Liver (tissue), 9 donors: Measurements from ENCODE around the gene ERGIC1. TPM values are rescaled to one million over a fixed set of nuclear protein-coding genes. Genes with fewer than 3 reads are reported as not detected.

Experiments
- DNase-seq: peaks from one replicate; pipeline ENCODE4 v3.0.0-alpha.2; 2017; ENCODE audit warnings: low spot score
- H3K27ac ChIP-seq, 2 donors: one replicate each; pipeline ENCODE4 v1.7.0; 2013; ENCODE audit warnings: inconsistent platforms in 2 of 2, low read length in 2 of 2, control low read depth in 1 of 2, low read depth in 1 of 2, mild to moderate bottlenecking in 1 of 2
- H3K27me3 ChIP-seq, 4 donors: one replicate each; pipeline versions ENCODE4 v1.6.1 to v1.7.0; 2013; ENCODE audit warnings: low read length in 3 of 4, inconsistent platforms in 1 of 4, mild to moderate bottlenecking in 1 of 4, moderate library complexity in 1 of 4; ENCODE audit not compliant: control insufficient read depth in 4 of 4, insufficient read depth in 4 of 4
- H3K36me3 ChIP-seq, 4 donors: one replicate each; pipeline versions ENCODE4 v1.6.1 to v1.7.0; 2013; ENCODE audit warnings: low read length in 3 of 4, mild to moderate bottlenecking in 3 of 4, low read depth in 1 of 4, moderate library complexity in 1 of 4; ENCODE audit not compliant: control insufficient read depth in 4 of 4, insufficient read depth in 3 of 4
- H3K4me1 ChIP-seq, 4 donors: one replicate each; pipeline versions ENCODE4 v1.6.1 to v1.7.0; 2013; ENCODE audit warnings: low read length in 3 of 4, mild to moderate bottlenecking in 3 of 4, moderate library complexity in 1 of 4; ENCODE audit not compliant: control insufficient read depth in 4 of 4, insufficient read depth in 4 of 4
- H3K4me3 ChIP-seq, 3 donors: one replicate each; pipeline versions ENCODE4 v1.6.1 to v1.7.0; 2013; ENCODE audit warnings: low read length in 3 of 3, control low read depth in 1 of 3, low read depth in 1 of 3, mild to moderate bottlenecking in 1 of 3
- H3K9ac ChIP-seq, 2 donors: one replicate each; pipeline ENCODE4 v1.7.0; 2013; ENCODE audit warnings: low read length in 2 of 2, mild to moderate bottlenecking in 2 of 2, moderate library complexity in 2 of 2, control low read depth in 1 of 2, low read depth in 1 of 2
- H3K9me3 ChIP-seq, 4 donors: one replicate each; pipeline versions ENCODE4 v1.6.1 to v1.7.0; 2013; ENCODE audit warnings: low read length in 3 of 4; ENCODE audit not compliant: control insufficient read depth in 4 of 4
- ATF3 ChIP-seq: IDR thresholded peaks from 2 replicates; pipeline ENCODE4 v1.6.1; 2016; ENCODE audit warnings: antibody characterized with exemption
- CTCF ChIP-seq: fragments of 150-350 bp; IDR thresholded peaks from 2 replicates; pipeline ENCODE4 v1.5.1; 2017; ENCODE audit warnings: improper control_type of control experiment, low read depth, low read length; ENCODE audit not compliant: missing input control
- EGR1 ChIP-seq, 2 donors: IDR thresholded peaks; 2 replicates each; pipeline ENCODE4 v1.6.1; 2016 to 2018; ENCODE audit warnings: antibody characterized with exemption in 2 of 2, low read depth in 2 of 2
- FOXA1 ChIP-seq: IDR thresholded peaks from 2 replicates; pipeline ENCODE4 v1.6.1; 2016; ENCODE audit warnings: antibody characterized with exemption
- FOXA2 ChIP-seq: IDR thresholded peaks from 2 replicates; pipeline ENCODE4 v1.6.1; 2016; ENCODE audit warnings: antibody characterized with exemption
- GABPA ChIP-seq, 2 donors: IDR thresholded peaks in 1 of 2; conservative IDR thresholded peaks in 1 of 2; 2 replicates each; pipeline ENCODE4 v1.6.1; 2016; ENCODE audit warnings: antibody characterized with exemption in 2 of 2, mild to moderate bottlenecking in 1 of 2, moderate library complexity in 1 of 2
- HNF4A ChIP-seq, 2 donors: conservative IDR thresholded peaks; 2 replicates each; pipeline ENCODE4 v1.6.1; 2016; ENCODE audit warnings: antibody characterized with exemption in 2 of 2, mild to moderate bottlenecking in 2 of 2
- HNF4G ChIP-seq: IDR thresholded peaks from 2 replicates; pipeline ENCODE4 v1.6.1; 2016; ENCODE audit warnings: antibody characterized with exemption
- JUND ChIP-seq, 2 donors: IDR thresholded peaks; 2 replicates each; pipeline ENCODE4 v1.6.1; 2016; ENCODE audit warnings: antibody characterized with exemption in 2 of 2
- MAX ChIP-seq: IDR thresholded peaks from 2 replicates; pipeline ENCODE4 v1.6.1; 2016; ENCODE audit warnings: antibody characterized with exemption
- NR2F2 ChIP-seq: IDR thresholded peaks from 2 replicates; pipeline ENCODE4 v1.6.1; 2016; ENCODE audit warnings: antibody characterized with exemption
- RAD21 ChIP-seq, 2 donors: IDR thresholded peaks; 2 replicates each; pipeline ENCODE4 v1.6.1; 2016; ENCODE audit warnings: antibody characterized with exemption in 2 of 2, mild to moderate bottlenecking in 2 of 2
- REST ChIP-seq: IDR thresholded peaks from 2 replicates; pipeline ENCODE4 v1.6.1; 2016; ENCODE audit warnings: antibody characterized with exemption, mild to moderate bottlenecking
- RXRA ChIP-seq, 2 donors: IDR thresholded peaks; 2 replicates each; pipeline ENCODE4 v1.6.1; 2017 to 2018; ENCODE audit warnings: antibody characterized with exemption in 2 of 2, mild to moderate bottlenecking in 1 of 2
- SP1 ChIP-seq: IDR thresholded peaks from 2 replicates; pipeline ENCODE4 v1.6.1; 2018; ENCODE audit warnings: antibody characterized with exemption, mild to moderate bottlenecking
- TAF1 ChIP-seq: conservative IDR thresholded peaks from 2 replicates; pipeline ENCODE4 v1.6.1; 2016; ENCODE audit warnings: antibody characterized with exemption, mild to moderate bottlenecking
- YY1 ChIP-seq: IDR thresholded peaks from 2 replicates; pipeline ENCODE4 v1.6.1; 2016; ENCODE audit warnings: antibody characterized with exemption, mild to moderate bottlenecking
- ZBTB33 ChIP-seq: IDR thresholded peaks from 2 replicates; pipeline ENCODE4 v1.6.1; 2016; ENCODE audit warnings: antibody characterized with exemption
- WGBS: extraction: QIAGEN DNeasy Blood & Tissue Kit; methylation state at CpG from one replicate; pipeline ENCODE4 v1.1.7; 2013; 5-methylcytosine and 5-hydroxymethylcytosine counted together
- polyA plus RNA-seq, 2 donors: library from polyadenylated mRNA; stranded (reverse) in 1 of 2; unstranded in 1 of 2; fragments of 200-250 nt in 1 of 2; fragments of >200 nt in 1 of 2; fragmentation: Nextera tagmentation in 1 of 2; extraction: Ambion mirVana in 1 of 2; gene quantifications; one replicate each; pipeline versions ENCODE4 v1.2.1 to v1.2.3, GENCODE V29; 2013 to 2015
- total RNA-seq, 2 donors: library from RNA; depleted of rRNA; stranded (reverse); fragments of >200 nt; gene quantifications; one replicate each; pipeline ENCODE4 v1.2.3, GENCODE V29; 2014
- donor health status: healthy.
- donor health status: healthy.
- donor health status: healthy.
- donor health status: healthy.
- donor health status: healthy.

The ERGIC1 gene
- total and polyA plus RNA-seq, 4 donors: 45.4 to 155 (median 101) TPM

GRCh38 chr5:172860520-172861443, 26.7 kb downstream of the ERGIC1 start:
- Histone ChIP-seq H3K9me3 (no peaks in the 10 kb centered on the region), H3K27ac (peak overlapping the region; percentile 96 to 98), H3K4me3 (peak overlapping the region in 1 of 3 donors; percentile 1), H3K4me1 (peaks cover 27 to 73% (median 45%) of the 10 kb centered on the region in 4 donors), H3K36me3 (no peaks in the 10 kb centered on the region), H3K27me3 (no peaks in the 10 kb centered on the region), H3K9ac (peak overlapping the region; percentile 61 to 93)
- WGBS: 19% methylated on average over 24 of the region's 24 CpGs
- TF ChIP-seq GABPA (IDR thresholded peaks at IDR 0.05 in 1 of 2, conservative IDR thresholded peaks at IDR 0.05 in 1 of 2): peak in 1 of 2 donors; percentile 74
- no peak for TF ChIP-seq TAF1
- TF ChIP-seq HNF4G: no peak
- TF ChIP-seq JUND (IDR thresholded peaks at IDR 0.05): peak in 1 of 2 donors; percentile 63
- peak; percentile 60 for TF ChIP-seq YY1
- peak; percentile 44 to 90 for TF ChIP-seq HNF4A (conservative IDR thresholded peaks at IDR 0.05)
- TF ChIP-seq SP1: peak; percentile 95
- TF ChIP-seq RAD21 (IDR thresholded peaks at IDR 0.05): peak; percentile 44 to 58
- TF ChIP-seq REST: peak; percentile 45
- TF ChIP-seq CTCF: no peak
- peak; percentile 40 for TF ChIP-seq ZBTB33
- TF ChIP-seq NR2F2: peak; percentile 97
- peak in 1 of 2 donors; percentile 52 for TF ChIP-seq EGR1 (IDR thresholded peaks at IDR 0.05; ENCODE audit: low read depth in 2 of 2)
- peak; percentile 92 for TF ChIP-seq MAX
- TF ChIP-seq ATF3: no peak
- peak; percentile 96 to 99 for TF ChIP-seq RXRA (IDR thresholded peaks at IDR 0.05)
- peak; percentile 59 for TF ChIP-seq FOXA1
- TF ChIP-seq FOXA2: peak; percentile 69
- peak; percentile 57 for DNase-seq
